ENCODE results near the gene ACP2.

DNA sequence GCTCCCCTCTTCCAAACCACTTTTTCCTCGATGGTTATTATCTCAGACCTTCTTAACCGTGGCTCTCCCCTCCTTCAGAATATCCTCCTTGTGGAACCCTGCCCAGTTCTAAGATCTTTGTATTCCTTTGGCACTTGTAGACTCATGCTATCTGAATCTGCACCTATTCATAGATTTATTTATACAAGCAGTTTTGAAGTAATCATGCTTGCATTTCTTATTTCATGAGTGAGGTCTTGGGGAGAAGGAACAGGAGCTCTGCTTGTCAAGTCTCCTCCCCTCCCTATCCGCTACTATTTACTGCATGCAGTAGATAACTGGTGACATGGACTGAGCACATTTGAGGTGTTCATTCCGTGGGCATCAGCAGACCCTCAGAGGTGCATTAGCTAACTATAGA lies 15.9 kb upstream of the ACP2 start:
- no peak for TF ChIP-seq MAX (IDR thresholded peaks at IDR 0.05)
- TF ChIP-seq CREB1 (IDR thresholded peaks at IDR 0.05; ENCODE audit: low read depth) = no peak
- TF ChIP-seq RAD21 (IDR thresholded peaks at IDR 0.05; ENCODE audit: low read depth) = no peak
- TF ChIP-seq, protein P1, sequence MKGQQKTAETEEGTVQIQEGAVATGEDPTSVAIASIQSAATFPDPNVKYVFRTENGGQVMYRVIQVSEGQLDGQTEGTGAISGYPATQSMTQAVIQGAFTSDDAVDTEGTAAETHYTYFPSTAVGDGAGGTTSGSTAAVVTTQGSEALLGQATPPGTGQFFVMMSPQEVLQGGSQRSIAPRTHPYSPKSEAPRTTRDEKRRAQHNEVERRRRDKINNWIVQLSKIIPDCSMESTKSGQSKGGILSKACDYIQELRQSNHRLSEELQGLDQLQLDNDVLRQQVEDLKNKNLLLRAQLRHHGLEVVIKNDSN (IDR thresholded peaks at IDR 0.05) = no peak
- no peak for TF ChIP-seq EP300 (IDR thresholded peaks at IDR 0.05; ENCODE audit: borderline replicate concordance)
- TF ChIP-seq, protein P2, sequence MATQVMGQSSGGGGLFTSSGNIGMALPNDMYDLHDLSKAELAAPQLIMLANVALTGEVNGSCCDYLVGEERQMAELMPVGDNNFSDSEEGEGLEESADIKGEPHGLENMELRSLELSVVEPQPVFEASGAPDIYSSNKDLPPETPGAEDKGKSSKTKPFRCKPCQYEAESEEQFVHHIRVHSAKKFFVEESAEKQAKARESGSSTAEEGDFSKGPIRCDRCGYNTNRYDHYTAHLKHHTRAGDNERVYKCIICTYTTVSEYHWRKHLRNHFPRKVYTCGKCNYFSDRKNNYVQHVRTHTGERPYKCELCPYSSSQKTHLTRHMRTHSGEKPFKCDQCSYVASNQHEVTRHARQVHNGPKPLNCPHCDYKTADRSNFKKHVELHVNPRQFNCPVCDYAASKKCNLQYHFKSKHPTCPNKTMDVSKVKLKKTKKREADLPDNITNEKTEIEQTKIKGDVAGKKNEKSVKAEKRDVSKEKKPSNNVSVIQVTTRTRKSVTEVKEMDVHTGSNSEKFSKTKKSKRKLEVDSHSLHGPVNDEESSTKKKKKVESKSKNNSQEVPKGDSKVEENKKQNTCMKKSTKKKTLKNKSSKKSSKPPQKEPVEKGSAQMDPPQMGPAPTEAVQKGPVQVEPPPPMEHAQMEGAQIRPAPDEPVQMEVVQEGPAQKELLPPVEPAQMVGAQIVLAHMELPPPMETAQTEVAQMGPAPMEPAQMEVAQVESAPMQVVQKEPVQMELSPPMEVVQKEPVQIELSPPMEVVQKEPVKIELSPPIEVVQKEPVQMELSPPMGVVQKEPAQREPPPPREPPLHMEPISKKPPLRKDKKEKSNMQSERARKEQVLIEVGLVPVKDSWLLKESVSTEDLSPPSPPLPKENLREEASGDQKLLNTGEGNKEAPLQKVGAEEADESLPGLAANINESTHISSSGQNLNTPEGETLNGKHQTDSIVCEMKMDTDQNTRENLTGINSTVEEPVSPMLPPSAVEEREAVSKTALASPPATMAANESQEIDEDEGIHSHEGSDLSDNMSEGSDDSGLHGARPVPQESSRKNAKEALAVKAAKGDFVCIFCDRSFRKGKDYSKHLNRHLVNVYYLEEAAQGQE (IDR thresholded peaks at IDR 0.05; ENCODE audit: low read depth) = no peak
